OCI-LY3 (cell line): ENCODE data around the gene BTBD9.

Experiments used
- H2AFZ ChIP-seq: fragments of 200-600, 300-600 bp; shearing (Covaris generic); 2 replicates; pipeline ENCODE4 v1.6.0; 2014; ENCODE audit warnings: antibody characterized with exemption, low read depth, low read length
- H3K27ac ChIP-seq: fragments of 200-600, 300-600 bp; sonication (generic); 2 replicates; pipeline ENCODE4 v1.5.1; 2014; ENCODE audit warnings: mild to moderate bottlenecking, low read length, moderate library complexity, mixed read lengths
- H3K27me3 ChIP-seq: fragments of 200-600, 300-600 bp; sonication (generic); 2 replicates; pipeline ENCODE4 v1.6.1; 2014; ENCODE audit warnings: low read depth, low read length, mixed read lengths
- H3K36me3 ChIP-seq: fragments of 200-600, 300-600 bp; sonication (generic); replicated peaks from 2 replicates; pipeline ENCODE3; 2014; ENCODE audit warnings: low read depth, low read length, mixed read lengths
- H3K4me1 ChIP-seq: fragments of 300-600, 200-600 bp; sonication (generic); 2 replicates; pipeline ENCODE4 v1.6.1; 2014; ENCODE audit warnings: low read length, mixed read lengths
- H3K4me2 ChIP-seq: fragments of 200-600, 300-600 bp; sonication (generic); 2 replicates; pipeline ENCODE4 v1.6.1; 2014; ENCODE audit warnings: low read length, mixed read lengths
- H3K4me3 ChIP-seq: fragments of 300-600, 200-600 bp; sonication (generic); 2 replicates; pipeline ENCODE4 v1.5.1; 2014; ENCODE audit warnings: antibody characterized with exemption, mild to moderate bottlenecking, low read length, moderate library complexity
- H3K79me2 ChIP-seq: fragments of 300-600, 200-600 bp; shearing (Covaris generic); 2 replicates; pipeline ENCODE4 v1.6.1; 2014; ENCODE audit warnings: mild to moderate bottlenecking, low read length, mixed read lengths
- H3K9ac ChIP-seq: fragments of 300-600, 200-600 bp; shearing (Covaris generic); 2 replicates; pipeline ENCODE4 v1.6.0; 2014; ENCODE audit warnings: mild to moderate bottlenecking, low read length, moderate library complexity
- H3K9me3 ChIP-seq: fragments of 200-600, 300-600 bp; shearing (Covaris generic); 2 replicates; pipeline ENCODE4 v1.6.1; 2014; ENCODE audit warnings: low read length, mixed read lengths; ENCODE audit not compliant: insufficient read depth
- H4K20me1 ChIP-seq: fragments of 200-600, 300-600 bp; sonication (generic); 2 replicates; pipeline ENCODE4 v1.6.1; 2016; ENCODE audit warnings: low read length, mixed read lengths; ENCODE audit not compliant: insufficient read depth
- EZH2phosphoT487 ChIP-seq: fragments of 200-600 bp; shearing (Covaris generic); IDR thresholded peaks from 2 replicates; pipeline ENCODE4 v1.6.1; 2018; ENCODE audit warnings: antibody characterized with exemption, mixed run types, low read depth
- TF ChIP-seq, protein P1 (sequence below): fragments of 200-600, 300-600 bp; sonication (generic); IDR thresholded peaks from 2 replicates; pipeline ENCODE4 v1.5.1; 2014; ENCODE audit warnings: antibody characterized with exemption, low read length, low read depth

BTBD9 gene

DNA sequence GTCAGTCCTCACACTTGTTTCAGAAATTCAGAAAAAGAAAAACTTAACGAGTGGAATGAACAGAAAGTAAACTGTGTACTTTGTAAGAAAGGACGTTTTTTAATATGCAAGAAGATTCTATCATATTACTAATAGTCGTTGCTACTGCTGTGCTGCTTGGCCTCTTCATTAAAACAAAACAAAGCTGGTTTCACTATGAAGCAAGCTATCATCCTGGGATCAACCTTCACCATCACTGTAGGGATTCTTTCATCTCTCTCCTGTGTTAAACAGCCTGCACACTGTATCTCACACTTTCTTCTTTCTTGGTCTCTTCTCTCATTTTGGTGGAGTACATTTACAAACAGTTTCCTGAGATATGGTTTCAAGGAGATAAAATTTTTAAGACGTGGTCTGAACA lies 284.2 kb downstream of the BTBD9 start:
- H4K20me1 ChIP-seq, result no peaks in the 10 kb centered on the region
- peak overlapping the region; percentile 57 for H3K4me3 ChIP-seq
- peak overlapping the region; percentile 74; the same call in 1 of the 2 replicates for H3K27ac ChIP-seq

GRCh38 chr6:38354905-38355304 lies 284.8 kb downstream of the BTBD9 start:
- peak overlapping the region; percentile 13 for H3K9ac ChIP-seq
- H2AFZ ChIP-seq, result no peak overlapping the region
- H3K4me3 ChIP-seq, result peak overlapping the region; percentile 57
- TF ChIP-seq EZH2phosphoT487, result no peak
- TF ChIP-seq, protein P1, sequence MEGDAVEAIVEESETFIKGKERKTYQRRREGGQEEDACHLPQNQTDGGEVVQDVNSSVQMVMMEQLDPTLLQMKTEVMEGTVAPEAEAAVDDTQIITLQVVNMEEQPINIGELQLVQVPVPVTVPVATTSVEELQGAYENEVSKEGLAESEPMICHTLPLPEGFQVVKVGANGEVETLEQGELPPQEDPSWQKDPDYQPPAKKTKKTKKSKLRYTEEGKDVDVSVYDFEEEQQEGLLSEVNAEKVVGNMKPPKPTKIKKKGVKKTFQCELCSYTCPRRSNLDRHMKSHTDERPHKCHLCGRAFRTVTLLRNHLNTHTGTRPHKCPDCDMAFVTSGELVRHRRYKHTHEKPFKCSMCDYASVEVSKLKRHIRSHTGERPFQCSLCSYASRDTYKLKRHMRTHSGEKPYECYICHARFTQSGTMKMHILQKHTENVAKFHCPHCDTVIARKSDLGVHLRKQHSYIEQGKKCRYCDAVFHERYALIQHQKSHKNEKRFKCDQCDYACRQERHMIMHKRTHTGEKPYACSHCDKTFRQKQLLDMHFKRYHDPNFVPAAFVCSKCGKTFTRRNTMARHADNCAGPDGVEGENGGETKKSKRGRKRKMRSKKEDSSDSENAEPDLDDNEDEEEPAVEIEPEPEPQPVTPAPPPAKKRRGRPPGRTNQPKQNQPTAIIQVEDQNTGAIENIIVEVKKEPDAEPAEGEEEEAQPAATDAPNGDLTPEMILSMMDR, result no peak
- peak overlapping the region; percentile 79 for H3K4me2 ChIP-seq
- H3K79me2 ChIP-seq, result no peaks in the 10 kb centered on the region
- no peaks in the 10 kb centered on the region for H4K20me1 ChIP-seq
- H3K27ac ChIP-seq, result peak overlapping the region; percentile 74; the same call in 1 of the 2 replicates
- H3K4me1 ChIP-seq, result peaks cover 55% of the 10 kb centered on the region
- no peaks in the 10 kb centered on the region for H3K27me3 ChIP-seq
- no peaks in the 10 kb centered on the region for H3K9me3 ChIP-seq
- no peaks in the 10 kb centered on the region for H3K36me3 ChIP-seq

More for the DNA sequence above, 284.2 kb downstream of the BTBD9 start:
- Histone ChIP-seq H3K36me3 (no peaks in the 10 kb centered on the region), H3K79me2 (no peaks in the 10 kb centered on the region), H3K9me3 (no peaks in the 10 kb centered on the region), H3K4me2 (peak overlapping the region; percentile 79), H3K27me3 (no peaks in the 10 kb centered on the region), H2AFZ (no peak overlapping the region), H3K9ac (peak overlapping the region; percentile 13), H3K4me1 (peaks cover 55% of the 10 kb centered on the region)
- TF ChIP-seq EZH2phosphoT487, result no peak
- TF ChIP-seq, protein P1, result no peak

- TF ChIP-seq EZH2phosphoT487, result no peak
- TF ChIP-seq, protein P1, result no peak
- Histone ChIP-seq H3K4me2 (peak overlapping the region; percentile 79), H3K9ac (peak overlapping the region; percentile 22), H3K9me3 (no peaks in the 10 kb centered on the region), H3K4me1 (peaks cover 55% of the 10 kb centered on the region), H3K36me3 (no peaks in the 10 kb centered on the region), H3K27ac (peak overlapping the region; percentile 74), H2AFZ (no peak overlapping the region), H3K79me2 (no peaks in the 10 kb centered on the region), H3K4me3 (peak overlapping the region; percentile 57), H4K20me1 (no peaks in the 10 kb centered on the region), H3K27me3 (no peaks in the 10 kb centered on the region)
Observed at GRCh38 chr6:38354037-38354381, 285.7 kb downstream of the BTBD9 start.

GRCh38 chr6:38353310-38354036 lies 286.3 kb downstream of the BTBD9 start:
- no peaks in the 10 kb centered on the region for H3K36me3 ChIP-seq
- H3K4me3 ChIP-seq, result peak overlapping the region; percentile 57
- peaks cover 55% of the 10 kb centered on the region for H3K4me1 ChIP-seq
- H3K27ac ChIP-seq, result peak overlapping the region; percentile 74
- H2AFZ ChIP-seq, result no peak overlapping the region
- H3K9ac ChIP-seq, result peak overlapping the region; percentile 22
- H3K4me2 ChIP-seq, result peak overlapping the region; percentile 79
- H3K9me3 ChIP-seq, result no peaks in the 10 kb centered on the region
- TF ChIP-seq, protein P1, result no peak
- no peak for TF ChIP-seq EZH2phosphoT487
- H4K20me1 ChIP-seq, result no peaks in the 10 kb centered on the region
- H3K79me2 ChIP-seq, result no peaks in the 10 kb centered on the region
- H3K27me3 ChIP-seq, result no peaks in the 10 kb centered on the region
